Ovary (tissue), 3 donors: ENCODE data around the gene SPON2.

Experiments used
- POLR2A ChIP-seq: fragments of 450-650 bp; IDR thresholded peaks from one replicate; pipeline ENCODE4 v1.6.1; 2017; ENCODE audit warnings: antibody characterized with exemption, mild to moderate bottlenecking, moderate library complexity
- TF ChIP-seq, protein P1 (sequence below), 3 donors: fragments of 450-650 bp in 2 of 3; fragments of 200-600 bp in 1 of 3; IDR thresholded peaks; one replicate each; pipeline versions ENCODE4 v1.5.1 to v1.8.0; 2016 to 2022; ENCODE audit warnings: antibody characterized with exemption in 3 of 3, mild to moderate bottlenecking in 1 of 3
- donor health status: DM: no; HTN: no; CAD: no.

DNA sequence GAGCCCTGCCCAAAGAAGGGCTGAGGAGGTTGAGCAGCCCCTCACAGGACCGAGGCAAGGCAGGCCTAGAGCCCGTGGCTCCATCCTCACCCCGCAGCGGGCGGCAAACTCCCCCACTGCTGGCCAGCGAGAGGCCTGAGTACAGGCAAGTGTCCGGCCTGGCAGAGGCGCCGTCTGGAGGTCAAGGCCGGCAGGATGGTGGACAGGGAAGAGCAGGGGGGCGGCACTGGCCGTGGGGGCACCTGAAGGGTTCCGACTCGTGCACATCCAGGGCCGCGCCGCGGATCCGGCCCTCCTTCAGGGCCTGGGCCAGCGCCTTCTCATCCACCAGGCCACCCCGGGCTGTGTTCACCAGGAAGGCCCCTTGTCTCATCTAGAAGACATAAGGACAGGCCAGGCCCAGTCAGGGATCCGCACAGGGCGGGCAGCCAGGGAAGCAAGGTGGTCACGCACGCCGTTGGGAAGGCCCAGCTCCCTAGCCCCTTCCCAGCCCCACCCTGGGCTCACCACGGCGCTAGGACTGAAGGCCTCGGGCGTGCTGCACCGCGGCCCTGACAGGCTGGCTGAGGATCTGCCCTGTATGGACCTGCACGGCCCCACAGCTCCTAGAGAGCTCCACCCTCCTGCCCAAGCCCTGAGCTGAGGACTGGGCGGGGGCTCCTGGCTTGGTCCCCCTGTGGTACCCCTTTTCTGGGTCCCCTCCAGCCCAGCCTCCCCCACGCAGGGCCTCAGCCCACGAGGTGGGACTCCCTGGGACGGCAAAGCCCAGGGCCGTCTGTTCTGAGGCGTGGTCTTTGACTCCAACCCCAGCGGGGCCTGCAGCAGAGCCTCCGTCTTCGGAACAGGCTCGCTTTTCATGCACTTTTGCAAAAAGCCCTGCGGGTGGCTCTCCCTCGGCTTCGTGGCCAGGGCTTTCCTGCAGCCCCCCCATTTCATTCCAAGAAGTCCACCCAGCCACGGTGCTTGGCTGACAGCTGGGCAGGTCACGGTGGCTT lies 42.0 kb upstream of the SPON2 start:
- TF ChIP-seq, protein P1, sequence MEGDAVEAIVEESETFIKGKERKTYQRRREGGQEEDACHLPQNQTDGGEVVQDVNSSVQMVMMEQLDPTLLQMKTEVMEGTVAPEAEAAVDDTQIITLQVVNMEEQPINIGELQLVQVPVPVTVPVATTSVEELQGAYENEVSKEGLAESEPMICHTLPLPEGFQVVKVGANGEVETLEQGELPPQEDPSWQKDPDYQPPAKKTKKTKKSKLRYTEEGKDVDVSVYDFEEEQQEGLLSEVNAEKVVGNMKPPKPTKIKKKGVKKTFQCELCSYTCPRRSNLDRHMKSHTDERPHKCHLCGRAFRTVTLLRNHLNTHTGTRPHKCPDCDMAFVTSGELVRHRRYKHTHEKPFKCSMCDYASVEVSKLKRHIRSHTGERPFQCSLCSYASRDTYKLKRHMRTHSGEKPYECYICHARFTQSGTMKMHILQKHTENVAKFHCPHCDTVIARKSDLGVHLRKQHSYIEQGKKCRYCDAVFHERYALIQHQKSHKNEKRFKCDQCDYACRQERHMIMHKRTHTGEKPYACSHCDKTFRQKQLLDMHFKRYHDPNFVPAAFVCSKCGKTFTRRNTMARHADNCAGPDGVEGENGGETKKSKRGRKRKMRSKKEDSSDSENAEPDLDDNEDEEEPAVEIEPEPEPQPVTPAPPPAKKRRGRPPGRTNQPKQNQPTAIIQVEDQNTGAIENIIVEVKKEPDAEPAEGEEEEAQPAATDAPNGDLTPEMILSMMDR (IDR thresholded peaks at IDR 0.05) = no peak
- no peak for TF ChIP-seq POLR2A
